Muscle of arm (tissue), 12 donors: ENCODE results near the gene EPDR1. TPM values are rescaled to one million over a fixed set of nuclear protein-coding genes. Genes with fewer than 3 reads are reported as not detected.
"Not testable (repeated sequence)": the region's sequence is repeated elsewhere in the genome, so short reads cannot be mapped to it uniquely, and the experiment has no call there.

Experiments
- DNase-seq: peaks from one replicate; pipeline ENCODE4 v3.0.0-alpha.2; 2013
- polyA plus RNA-seq, 12 donors: library from polyadenylated mRNA; unstranded; fragments of 120-200 nt; gene quantifications; one replicate each; pipeline ENCODE4 v1.2.1, GENCODE V29; 2013; ENCODE audit not compliant: insufficient read length in 12 of 12

The EPDR1 gene
- polyA plus RNA-seq, 12 donors = 33.9 to 140 (median 102) TPM; not detected in 1

GRCh38 chr7:37923996-37924395, 3.6 kb downstream of the EPDR1 start:
- no peak for DNase-seq

DNA sequence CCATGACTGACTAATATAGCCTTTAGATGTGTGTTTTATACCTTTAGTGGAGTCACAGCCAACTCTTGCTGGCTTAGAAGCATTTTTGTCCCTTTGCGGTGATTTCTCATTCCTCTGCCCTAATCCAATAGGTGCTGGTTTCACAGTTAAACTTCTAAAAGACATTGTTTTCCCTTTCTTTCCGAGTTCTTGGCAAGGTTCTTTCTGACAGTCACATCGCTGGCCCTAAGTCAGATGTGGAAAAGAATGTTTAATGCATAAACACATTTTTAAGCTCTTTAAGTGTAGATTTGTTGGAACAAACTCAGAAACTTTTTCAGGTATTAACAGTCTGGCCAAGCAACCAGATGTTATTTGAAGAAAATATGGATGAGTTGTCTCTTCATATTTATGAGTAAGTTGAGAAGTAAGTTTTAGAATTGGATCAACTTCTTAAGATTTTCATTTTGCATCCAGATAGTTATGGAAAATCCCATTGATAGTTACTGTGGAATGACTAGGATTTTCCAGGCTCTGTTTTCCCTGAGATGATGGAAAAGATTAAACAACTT, 4.1 kb downstream of the EPDR1 start:
- DNase-seq = peak; percentile 83

DNA sequence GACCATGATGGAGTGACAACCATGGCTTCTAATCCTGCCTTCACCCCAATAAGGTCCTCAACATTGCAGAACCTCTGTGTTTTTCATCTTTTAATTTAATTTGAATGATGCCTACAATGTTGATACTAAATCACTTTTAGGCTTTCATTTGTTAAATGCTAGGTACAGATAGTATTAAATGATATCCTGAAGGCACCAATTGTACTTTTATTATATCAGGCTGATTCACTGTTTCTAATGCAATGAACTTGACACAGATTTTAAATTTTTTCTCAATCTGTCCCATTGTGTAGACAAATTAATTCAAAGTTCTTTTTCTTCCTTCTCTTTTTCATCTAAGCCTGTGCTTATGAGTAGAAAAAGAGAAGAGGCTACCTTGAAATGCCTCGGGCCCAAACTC, 5.2 kb downstream of the EPDR1 start:
- DNase-seq = no peak

- no peak for DNase-seq
Measured at GRCh38 chr7:37927773-37928444, 7.5 kb downstream of the EPDR1 start.

DNA sequence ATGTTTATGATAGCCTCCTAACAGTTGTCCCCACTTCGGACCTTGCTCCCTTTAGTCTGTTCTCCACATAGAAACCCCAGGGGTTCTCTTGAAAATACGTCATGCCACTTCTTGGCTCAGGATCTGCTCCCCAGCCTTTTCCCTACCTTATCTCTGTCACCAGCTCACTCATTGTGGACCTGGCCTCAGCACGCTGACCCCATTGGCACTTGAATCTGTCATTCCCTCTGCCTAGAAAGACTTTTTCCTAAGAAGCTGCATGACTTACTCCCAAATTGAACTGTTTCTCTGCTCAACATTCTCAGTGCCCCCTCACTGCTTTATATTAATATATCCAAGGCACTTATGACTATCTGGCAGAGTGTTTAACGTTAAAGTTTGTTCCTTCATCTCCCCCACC, 8.4 kb downstream of the EPDR1 start:
- no peak for DNase-seq

- DNase-seq = no peak
Measured at GRCh38 chr7:37930226-37930948, 9.9 kb downstream of the EPDR1 start.

- no peak for DNase-seq
Measured at GRCh38 chr7:37932543-37932942, 12.1 kb downstream of the EPDR1 start.

- no peak for DNase-seq
Measured at GRCh38 chr7:37933018-37933566, 12.7 kb downstream of the EPDR1 start.

GRCh38 chr7:37942934-37943610, 22.6 kb downstream of the EPDR1 start:
- DNase-seq = peak; percentile 74

DNA sequence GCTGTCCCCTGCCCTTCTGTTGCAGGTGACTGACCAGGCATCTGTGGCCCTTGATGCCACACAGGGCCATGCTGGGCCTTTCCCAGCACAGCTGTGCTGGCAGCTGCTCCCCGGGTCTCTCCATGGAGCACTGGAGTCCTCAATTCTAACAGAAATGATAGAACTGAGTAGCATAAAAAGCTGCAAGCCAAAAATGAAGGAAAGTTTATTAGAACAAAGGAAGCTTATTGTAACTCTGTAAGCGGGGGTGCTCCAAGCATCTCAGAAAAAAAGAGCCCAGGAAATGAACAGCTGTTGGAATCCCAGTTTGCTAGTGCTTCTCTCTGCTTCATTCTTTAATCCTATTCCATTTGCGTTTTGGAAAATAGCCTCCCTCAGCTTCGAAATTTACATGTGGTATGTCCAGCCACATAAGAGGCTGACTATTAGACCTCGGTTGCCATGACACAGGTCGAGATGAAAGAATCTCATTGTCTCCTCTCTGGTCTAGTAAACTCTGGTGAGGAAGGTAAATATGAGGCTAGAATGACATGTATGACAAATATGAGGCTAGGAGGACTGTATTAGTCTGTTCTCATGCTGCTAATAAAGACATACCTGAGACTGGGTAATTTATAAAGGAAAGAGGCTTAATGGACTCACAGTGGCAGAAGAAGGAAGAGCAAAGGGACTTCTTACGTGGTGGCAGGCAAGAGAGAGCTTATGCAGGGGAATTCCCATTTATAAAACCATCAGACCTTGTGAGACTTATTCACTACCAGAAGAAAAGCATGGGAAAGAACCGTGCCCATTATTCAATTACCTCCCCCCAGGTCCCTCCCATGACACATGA, 23.7 kb downstream of the EPDR1 start:
- peak; percentile 59 for DNase-seq

- DNase-seq = no peak
Measured at GRCh38 chr7:37944737-37945054, 24.3 kb downstream of the EPDR1 start.

GRCh38 chr7:37945336-37945735, 24.9 kb downstream of the EPDR1 start:
- DNase-seq = no peak

- no peak for DNase-seq
Measured at GRCh38 chr7:37947138-37947940, 26.9 kb downstream of the EPDR1 start.

DNA sequence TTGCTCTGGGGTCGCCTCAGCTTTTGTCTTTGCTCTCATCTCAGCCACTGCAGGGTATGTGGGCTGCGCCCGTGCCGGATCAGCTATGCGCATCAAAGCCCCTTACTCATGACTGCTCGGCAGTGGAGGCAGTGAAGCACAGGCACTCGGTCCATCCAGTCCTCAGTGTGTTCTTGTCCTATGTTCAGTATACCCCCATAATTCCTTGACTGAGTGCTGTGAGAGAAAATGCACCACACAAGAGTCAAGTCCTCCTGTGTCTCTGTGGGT, 27.4 kb downstream of the EPDR1 start:
- no peak for DNase-seq

GRCh38 chr7:37952240-37952639, 31.8 kb downstream of the EPDR1 start:
- DNase-seq = no peak

DNA sequence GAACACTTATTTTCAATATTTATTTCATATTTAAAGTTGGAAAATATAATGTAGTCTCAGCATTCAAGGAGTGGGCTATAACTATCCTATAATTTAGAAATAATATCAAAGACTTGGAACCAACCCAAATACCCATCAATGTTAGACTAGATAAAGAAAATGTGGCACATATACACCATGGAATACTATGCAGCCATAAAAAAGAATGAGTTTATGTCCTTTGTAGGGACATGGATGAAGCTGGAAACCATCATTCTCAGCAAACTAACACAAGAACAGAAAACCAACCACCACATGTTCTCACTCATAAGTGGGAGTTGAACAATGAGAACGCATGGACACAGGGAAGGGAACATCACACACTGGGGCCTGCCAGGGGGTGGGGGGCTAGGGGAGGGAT, 33.8 kb downstream of the EPDR1 start:
- DNase-seq = not testable (repeated sequence)

- DNase-seq = no peak
Measured at GRCh38 chr7:37956791-37957190, 36.4 kb downstream of the EPDR1 start.

DNA sequence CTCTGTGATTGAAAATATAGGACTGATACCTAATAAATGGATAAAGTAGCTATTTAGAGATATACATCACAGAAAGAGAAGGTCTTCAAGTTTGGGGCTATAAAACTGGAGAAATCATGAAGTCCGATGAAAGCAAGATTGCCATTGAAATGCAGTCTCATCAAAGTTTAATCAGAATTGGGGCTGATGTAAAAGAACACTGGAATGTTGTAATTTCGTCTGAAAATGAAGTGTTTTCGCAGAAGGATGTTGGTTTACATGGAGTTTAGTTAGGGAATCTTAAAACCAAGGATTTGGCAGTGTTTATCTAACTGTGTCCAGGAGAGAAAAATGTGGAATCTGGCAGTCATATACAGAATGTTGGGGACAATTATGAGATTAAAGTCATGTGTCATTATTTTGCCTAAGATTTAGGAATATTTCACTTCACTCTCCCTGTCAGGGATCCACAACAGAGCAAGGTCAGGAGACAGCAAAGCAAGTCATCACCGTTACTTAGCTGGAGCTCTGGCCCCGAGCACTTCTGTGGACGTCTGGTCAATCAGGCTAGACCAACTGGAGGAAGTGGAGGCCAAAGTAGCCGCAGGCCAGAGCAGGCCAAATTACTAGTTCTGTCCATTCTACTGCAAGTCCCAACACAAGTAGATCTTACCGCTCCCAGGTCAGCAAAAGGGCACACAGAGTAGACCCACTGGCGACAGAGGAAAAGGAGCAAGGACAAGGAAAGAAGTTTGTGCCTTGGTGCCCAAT, 37.0 kb downstream of the EPDR1 start:
- no peak for DNase-seq

- no peak for DNase-seq
Measured at GRCh38 chr7:37960483-37960882, 40.0 kb downstream of the EPDR1 start.

DNA sequence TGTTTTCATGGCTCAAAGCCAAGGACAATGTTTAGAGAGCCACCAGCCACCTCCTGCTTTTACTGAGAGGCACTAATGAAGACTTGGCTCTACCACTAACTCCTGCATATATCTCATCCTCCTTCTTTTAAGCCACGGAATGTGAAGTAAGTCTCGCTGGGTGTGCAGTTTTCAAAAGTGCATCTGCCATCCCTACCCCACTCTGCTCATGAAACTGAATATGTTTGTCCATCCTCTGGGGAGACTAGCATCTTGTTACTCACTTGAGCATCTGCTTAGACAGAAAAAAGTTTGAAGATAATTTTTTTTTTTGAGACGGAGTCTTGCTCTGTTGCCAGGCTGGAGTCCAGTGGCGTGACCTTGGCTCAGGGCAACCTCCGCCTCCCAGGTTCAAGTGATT, 40.8 kb downstream of the EPDR1 start:
- DNase-seq = no peak
